GM18502 (cell line): ENCODE measurements around the gene MAPKAPK2.

Experiments
- ATAC-seq: cut with Tn5 transposase; IDR thresholded peaks from one replicate; pipeline ENCODE4 v1.9.1; 2021; ENCODE audit warnings: mild to moderate bottlenecking; ENCODE audit not compliant: unreplicated experiment, poor library complexity

The MAPKAPK2 gene

GRCh38 chr1:206681359-206681758, 3.3 kb upstream of the MAPKAPK2 start:
- no peak for ATAC-seq

- no peak for ATAC-seq
Observed at GRCh38 chr1:206682111-206682510, 2.6 kb upstream of the MAPKAPK2 start.

DNA sequence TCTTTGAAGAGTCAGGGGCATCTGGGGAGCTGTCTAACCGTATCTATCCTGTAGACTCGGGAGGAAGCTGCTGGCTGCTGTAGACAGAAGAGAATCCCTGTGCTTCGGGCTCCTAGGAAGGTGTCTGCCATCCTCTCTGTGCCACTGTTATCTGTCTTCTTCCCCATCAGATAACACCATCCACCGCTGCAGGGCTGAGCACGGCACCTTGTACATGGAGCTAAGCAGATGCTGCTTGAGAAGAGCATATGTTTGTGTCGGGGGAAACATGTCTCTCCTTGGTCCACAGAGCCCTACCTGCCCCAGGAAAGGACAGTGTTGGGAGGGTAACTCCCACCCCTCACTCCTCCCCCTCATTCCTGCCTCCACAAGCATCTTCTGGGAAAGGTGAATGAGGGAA, 1.4 kb upstream of the MAPKAPK2 start:
- ATAC-seq, result no peak

GRCh38 chr1:206684003-206684402, 702 bp upstream of the MAPKAPK2 start:
- no peak for ATAC-seq

DNA sequence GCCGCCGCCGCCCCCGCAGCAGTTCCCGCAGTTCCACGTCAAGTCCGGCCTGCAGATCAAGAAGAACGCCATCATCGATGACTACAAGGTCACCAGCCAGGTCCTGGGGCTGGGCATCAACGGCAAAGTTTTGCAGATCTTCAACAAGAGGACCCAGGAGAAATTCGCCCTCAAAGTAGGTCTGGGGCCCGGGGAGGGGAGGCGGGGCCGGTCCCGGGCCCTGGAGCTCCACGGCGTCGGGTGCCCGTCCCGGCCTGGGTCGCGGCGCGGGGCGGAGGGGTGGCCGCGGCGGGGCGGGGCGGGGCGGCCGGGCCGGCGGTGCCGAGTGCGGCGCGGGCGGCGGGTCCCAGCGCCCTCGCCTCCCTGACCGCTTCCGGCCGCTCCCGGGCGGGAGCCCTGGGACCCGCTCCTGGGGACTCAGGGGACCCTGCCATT, 646 bp downstream of the MAPKAPK2 start:
- peak; percentile 22 for ATAC-seq

- ATAC-seq, result peak; percentile 32
Observed at GRCh38 chr1:206685769-206686477, 1.2 kb downstream of the MAPKAPK2 start.

DNA sequence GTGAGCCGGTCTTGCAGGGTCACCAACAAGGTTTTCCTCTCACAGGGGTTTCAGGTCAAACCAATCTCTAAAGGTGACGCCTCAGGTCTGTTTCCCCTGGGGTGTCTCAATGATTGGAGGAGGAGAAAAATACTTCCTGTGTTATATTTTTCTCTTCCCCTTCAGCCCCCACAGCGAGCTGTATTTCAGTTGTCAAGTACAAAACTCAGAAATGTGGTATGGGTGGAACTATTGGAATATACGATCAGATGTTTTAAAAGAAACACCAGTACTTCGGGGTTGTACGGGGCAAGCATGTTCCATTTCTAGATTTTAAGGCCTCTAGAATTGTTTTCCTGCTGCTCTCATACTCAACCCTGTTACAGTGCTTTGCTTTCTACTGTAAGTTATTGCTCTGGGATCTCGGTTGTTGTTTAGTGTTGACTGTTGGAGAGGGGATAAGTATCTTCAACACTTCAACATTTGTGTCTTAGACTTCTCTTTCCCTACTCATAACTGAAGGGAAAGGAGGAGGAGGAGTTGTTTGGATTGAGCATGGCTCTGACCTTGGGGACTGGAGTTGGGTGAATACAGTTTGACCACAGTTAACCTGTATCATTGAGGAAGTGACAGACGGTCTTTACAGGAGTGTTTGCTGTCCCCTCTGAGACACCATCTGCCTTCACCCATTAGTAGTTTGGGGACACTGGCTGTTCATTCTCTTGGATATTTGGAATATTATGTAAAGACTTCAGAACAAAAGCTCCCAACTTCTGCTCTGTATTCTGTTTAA, 2.0 kb downstream of the MAPKAPK2 start:
- ATAC-seq, result no peak

DNA sequence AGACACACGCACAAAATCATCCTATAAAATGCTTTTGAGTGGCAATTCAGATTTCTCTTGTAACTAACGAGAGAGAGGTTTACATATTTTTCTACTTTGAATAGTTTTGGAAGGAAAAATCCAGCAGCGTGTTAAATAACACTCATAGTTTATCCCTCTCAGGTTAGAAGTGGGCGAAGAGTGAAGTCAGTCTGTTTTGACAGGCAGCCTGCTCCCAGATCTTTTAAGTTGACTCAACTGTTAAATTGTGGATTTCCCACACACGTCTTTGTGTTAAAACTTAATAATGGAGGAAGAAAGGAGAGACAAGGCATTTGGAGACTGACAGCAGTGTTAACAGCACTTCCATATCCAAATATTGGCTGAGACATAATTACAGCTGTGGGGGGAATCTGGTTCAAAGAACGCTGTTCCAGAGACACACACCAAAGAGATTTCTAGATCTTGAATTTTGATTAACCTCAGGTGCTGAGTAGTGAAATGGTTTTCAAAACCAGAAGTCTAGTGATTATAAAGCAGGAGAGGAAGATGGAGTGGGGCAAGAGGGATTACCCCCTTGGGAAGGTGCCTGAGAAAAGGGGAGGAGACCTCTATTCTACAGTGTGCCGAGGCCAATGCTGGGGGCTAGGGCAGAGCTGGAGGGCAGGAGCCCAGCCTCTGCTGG, 2.7 kb downstream of the MAPKAPK2 start:
- no peak for ATAC-seq

- no peak for ATAC-seq
Observed at GRCh38 chr1:206687915-206688442, 3.3 kb downstream of the MAPKAPK2 start.

DNA sequence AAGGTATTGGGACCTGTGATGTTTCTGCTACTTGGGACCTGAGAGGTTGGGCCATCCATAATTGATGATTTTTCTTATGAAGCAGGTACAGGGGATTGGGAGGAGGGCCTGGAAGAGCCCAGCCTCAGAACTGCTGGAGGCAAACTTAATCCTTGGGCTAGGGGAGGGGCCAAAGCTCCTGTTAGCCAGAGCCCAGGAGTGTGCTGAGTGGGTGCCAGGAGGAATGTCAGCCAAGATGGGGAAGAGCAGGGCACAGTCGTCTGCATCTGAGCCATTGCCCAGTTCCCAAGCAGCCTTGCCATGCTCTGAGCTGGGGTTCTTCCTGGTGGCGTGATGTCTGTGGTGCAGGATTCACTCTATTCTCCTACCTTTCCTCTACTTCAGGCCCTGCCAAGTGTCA, 5.8 kb downstream of the MAPKAPK2 start:
- ATAC-seq, result no peak

DNA sequence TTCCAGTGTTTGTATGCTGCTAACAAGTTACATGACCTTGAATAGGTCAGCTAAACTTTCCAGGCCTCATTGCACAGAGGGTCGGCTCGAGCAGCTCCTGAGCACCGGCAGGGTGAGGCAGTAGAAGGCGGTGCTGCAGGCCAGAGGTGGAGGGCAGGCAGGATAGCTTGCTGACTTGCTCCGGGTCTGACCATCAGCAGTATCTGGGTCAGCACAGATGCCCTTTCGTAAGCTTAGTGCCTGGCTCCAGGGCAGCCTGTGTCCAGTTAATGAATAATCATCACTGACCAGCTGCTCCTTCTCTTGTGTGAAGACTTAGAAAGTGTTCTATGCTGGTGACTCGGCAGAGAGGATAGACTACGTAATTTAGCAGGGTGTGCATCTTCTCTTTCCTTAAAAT, 6.9 kb downstream of the MAPKAPK2 start:
- no peak for ATAC-seq

DNA sequence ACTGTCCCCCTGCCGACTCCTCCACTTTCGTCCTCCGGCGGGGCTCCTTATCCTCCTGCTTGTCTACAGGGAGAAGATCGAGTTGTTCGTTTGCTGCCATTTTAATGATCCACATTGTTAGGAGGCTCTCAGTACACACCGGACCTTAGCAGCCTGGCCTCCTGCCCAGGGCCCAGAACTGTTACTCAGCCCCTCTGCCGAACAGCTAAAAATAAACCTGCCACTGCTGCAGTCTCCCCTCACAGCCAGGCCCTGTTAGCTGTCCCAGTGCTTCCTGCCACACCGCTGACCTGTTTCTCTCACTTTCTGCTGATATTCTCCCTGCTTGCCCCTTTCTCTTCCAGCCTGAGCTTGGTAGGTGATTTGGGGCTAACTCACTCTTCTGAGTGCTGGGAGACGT, 8.3 kb downstream of the MAPKAPK2 start:
- no peak for ATAC-seq

DNA sequence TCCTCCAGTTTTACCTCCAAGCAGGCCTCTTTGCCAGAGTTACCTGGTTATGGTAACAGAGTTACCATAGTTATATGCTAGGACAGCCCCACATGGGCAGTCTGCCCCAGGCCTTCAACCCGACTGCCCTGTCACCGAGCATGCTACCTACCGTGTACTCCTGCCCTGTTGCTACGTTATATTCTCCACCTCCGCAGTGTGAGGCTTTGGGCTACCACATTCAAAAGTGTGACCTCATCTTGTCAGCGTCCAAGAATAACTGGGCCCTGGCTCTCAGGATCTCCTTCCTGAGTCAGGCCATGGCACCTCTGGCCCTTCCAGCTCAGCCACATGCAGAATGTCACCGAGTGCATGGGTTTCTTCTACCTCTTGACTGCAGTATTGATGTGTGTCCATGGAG, 8.9 kb downstream of the MAPKAPK2 start:
- ATAC-seq, result no peak

DNA sequence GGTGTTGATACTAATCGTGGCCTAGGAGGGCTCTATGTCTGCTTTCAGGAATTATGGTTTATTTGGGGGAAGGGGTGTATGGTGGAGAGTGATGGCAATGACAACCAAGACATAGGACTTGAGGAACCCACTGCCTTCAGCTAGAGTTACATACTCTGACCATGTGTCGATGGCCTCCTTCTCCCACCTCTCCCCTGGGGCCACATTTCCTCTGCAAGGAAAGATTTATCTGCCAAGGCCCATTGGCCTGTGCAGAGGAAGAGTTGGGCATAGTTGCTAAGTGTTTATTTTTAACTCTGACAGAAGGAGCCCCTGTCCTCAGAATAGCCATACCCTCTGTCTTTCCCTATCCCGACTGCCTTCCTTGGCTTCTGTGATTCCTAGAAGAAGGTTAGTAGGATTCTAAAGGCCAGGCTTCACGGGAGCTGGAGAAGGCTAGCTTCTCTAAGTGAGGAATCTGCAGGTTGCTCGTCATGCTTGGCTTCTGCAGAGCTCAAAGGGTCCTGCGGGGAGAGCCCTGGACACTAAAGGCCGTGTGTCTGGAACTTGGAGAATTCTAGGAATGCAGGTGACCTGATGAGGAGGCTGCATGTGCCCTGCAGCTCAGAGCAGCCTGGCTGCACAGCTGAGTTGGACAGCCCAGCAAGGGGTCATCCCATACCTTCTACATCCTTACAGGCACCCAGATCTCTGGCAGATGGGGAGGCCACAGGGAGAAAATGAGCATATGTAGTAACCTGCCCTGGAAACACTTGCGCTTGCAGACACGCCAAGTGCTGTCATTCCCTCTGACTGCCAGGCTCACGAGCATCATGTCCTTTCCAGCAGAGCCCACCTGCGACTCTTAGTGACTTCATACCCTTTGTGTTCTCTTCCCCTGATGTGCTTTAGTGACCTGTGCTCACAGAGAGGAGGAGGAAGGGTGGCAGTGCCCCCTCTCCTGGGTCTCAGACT, 9.7 kb downstream of the MAPKAPK2 start:
- ATAC-seq, result no peak

GRCh38 chr1:206695733-206696132, 11.0 kb downstream of the MAPKAPK2 start:
- ATAC-seq, result no peak

DNA sequence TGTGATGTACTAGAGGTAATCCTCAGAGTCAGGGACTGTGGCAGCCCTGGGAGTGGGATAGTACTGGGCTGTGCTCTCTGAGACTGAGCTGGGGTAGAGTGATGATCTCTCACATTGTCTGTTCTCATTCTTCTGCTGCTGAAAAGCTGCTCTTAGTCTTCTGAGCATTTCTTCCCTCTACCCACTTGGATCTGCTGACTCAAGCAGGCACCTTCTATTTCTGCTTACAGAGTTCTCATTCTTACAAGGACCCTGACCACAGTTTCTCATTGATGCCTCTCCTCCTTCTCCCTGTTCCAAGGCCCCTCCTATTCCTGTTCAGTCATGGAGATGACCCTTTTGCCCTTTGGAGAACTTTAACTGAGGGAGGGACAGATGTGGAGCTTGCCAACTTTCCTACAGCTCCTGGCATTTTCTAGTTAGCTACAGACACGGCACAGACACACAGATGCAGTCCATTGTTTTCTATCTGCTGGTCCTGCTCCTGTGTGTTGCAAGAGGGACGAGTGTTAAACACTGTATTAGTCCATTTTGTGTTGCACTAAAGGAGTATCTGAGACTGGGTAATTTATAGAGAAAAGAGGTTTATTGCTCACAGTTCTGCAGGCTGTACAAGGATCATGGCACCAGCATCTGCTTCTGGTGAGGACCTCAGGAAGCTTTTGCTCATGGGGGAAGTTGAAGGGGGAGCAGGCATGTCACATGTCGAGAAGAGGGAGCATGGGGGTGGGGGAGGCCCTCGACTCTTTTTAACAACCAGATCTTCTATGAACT, 12.3 kb downstream of the MAPKAPK2 start:
- no peak for ATAC-seq

GRCh38 chr1:206698011-206698410, 13.3 kb downstream of the MAPKAPK2 start:
- ATAC-seq, result no peak

DNA sequence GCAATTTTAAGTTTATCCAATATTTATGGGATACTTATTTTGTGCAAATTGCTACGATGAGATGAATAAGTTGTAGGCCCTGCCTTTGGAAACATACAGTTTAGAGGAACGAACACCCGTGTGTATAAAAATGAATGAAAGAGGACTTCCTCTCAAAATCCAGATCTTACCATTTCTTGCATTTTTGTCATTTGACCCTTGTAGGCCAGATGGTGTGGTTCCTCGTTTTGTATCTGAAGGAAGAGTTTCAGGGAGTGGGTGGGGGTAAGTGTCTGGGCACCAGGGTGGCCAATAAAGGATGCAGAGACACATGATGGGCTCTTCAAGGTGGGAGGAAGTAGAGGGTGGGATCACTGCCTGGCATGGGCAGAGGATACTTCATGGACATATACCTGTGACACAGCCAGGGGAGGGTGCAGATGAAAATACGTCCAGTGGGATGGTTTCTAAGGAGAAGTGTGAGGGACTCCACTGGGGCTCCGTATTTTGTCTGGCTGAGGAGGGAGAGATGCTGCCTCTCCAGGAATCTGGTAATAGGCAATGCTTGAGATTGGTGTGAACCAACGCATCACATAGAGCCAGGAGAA, 14.4 kb downstream of the MAPKAPK2 start:
- ATAC-seq, result no peak

- ATAC-seq, result no peak
Observed at GRCh38 chr1:206699626-206700025, 14.9 kb downstream of the MAPKAPK2 start.
